ENCODE measurements around the gene ST3GAL2.

DNA sequence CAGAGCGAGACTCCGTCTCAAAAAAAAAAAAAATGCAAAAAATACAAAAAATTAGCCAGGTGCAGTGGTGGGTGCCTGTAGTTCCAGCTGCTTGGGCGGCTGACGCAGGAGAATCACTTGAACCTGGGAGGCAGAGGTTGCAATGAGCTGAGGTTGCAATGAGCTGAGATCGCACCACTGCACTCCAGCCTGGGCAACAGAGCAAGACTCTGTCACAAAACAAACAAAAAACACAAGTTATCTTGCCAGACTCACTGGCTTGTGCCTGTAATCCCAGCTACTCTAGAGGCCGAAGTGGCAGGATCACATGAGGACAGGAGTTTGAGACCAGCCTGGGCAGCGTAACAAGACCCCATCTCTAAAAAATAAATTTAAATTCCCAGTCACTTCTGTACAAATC is 3.4 kb upstream of the ST3GAL2 start:
- TF ChIP-seq, protein P1, sequence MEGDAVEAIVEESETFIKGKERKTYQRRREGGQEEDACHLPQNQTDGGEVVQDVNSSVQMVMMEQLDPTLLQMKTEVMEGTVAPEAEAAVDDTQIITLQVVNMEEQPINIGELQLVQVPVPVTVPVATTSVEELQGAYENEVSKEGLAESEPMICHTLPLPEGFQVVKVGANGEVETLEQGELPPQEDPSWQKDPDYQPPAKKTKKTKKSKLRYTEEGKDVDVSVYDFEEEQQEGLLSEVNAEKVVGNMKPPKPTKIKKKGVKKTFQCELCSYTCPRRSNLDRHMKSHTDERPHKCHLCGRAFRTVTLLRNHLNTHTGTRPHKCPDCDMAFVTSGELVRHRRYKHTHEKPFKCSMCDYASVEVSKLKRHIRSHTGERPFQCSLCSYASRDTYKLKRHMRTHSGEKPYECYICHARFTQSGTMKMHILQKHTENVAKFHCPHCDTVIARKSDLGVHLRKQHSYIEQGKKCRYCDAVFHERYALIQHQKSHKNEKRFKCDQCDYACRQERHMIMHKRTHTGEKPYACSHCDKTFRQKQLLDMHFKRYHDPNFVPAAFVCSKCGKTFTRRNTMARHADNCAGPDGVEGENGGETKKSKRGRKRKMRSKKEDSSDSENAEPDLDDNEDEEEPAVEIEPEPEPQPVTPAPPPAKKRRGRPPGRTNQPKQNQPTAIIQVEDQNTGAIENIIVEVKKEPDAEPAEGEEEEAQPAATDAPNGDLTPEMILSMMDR (IDR thresholded peaks at IDR 0.05): no peak
- TF ChIP-seq POLR2AphosphoS5 (IDR thresholded peaks at IDR 0.05) (no peak), POLR2A (IDR thresholded peaks at IDR 0.05) (no peak)
